LNCAP (cell line): Measurements from ENCODE around the gene RABGAP1L.

Source experiments
- CTCF ChIP-seq: fragments of 450-650 bp; IDR thresholded peaks from 2 replicates; pipeline ENCODE4 v1.5.1; 2017; ENCODE audit warnings: mild to moderate bottlenecking

The RABGAP1L gene

GRCh38 chr1:175000697-175001187 lies 841.4 kb downstream of the RABGAP1L start:
- no peak for TF ChIP-seq CTCF

DNA sequence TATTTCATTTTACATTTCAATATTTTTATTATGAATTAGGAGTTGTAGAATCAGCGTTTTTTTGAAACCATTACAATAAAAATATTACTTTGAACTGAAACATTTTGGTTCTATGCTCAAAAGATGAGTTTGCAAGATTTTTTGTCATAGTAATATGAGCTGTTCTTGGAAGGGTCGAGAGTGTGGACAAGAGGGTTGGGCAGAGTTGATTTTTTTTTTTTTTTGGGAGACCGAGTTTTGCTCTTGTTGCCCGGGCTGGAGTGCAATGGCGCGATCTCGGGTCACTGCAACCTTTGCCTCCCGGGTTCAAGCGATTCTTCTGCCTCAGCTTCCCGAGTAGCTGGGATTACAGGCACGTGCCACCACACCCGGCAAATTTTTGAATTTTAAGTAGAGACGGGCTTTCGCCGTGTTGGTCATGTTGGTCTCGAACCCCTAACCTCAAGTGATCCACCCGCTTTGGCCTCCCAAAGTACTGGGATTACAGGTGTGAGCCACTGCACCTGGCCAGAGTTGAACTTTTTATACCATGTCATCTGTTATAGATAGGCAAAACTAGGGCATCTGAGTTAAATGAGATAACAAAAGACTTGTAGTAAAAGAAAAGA lies 843.7 kb downstream of the RABGAP1L start:
- TF ChIP-seq CTCF: no peak

GRCh38 chr1:175003521-175003920 lies 844.2 kb downstream of the RABGAP1L start:
- TF ChIP-seq CTCF: no peak

- TF ChIP-seq CTCF: no peak
Observed at GRCh38 chr1:175005085-175005783, 845.9 kb downstream of the RABGAP1L start.

GRCh38 chr1:175009532-175009931 lies 850.2 kb downstream of the RABGAP1L start:
- no peak for TF ChIP-seq CTCF

GRCh38 chr1:175013445-175013844 lies 854.1 kb downstream of the RABGAP1L start:
- no peak for TF ChIP-seq CTCF

GRCh38 chr1:175015243-175015642 lies 855.9 kb downstream of the RABGAP1L start:
- TF ChIP-seq CTCF: no peak
